Right lobe of liver (tissue), 6 donors: ENCODE data around the gene HPN. TPM values are rescaled to one million over a fixed set of nuclear protein-coding genes. Genes with fewer than 3 reads are reported as not detected.

Experiments
- ATAC-seq, 4 donors: fragments of 200-7000 bp; cut with Tn5 transposase; one replicate each; pipeline ENCODE4 v1.9.1; 2020; ENCODE audit warnings: mild to moderate bottlenecking in 4 of 4, moderate library complexity in 4 of 4
- DNase-seq, 3 donors: peaks; one replicate each; pipeline ENCODE4 v3.0.0-alpha.2; 2020
- H3K27ac ChIP-seq, 3 donors: fragments of 200-600 bp; one replicate each; pipeline ENCODE4 v1.8.0; 2022
- H3K27me3 ChIP-seq, 2 donors: fragments of 200-600 bp; one replicate each; pipeline ENCODE4 v1.8.0; 2022
- H3K36me3 ChIP-seq, 4 donors: fragments of 200-600 bp; sonication (generic) in 1 of 4; one replicate each; pipeline versions ENCODE4 v1.5.1 to v1.8.0; 2017 to 2022; ENCODE audit warnings: control low read depth in 1 of 4
- H3K4me1 ChIP-seq, 4 donors: fragments of 200-600 bp; sonication (generic) in 1 of 4; one replicate each; pipeline versions ENCODE4 v1.5.1 to v1.8.0; 2017 to 2022; ENCODE audit warnings: control low read depth in 1 of 4
- H3K4me3 ChIP-seq, 3 donors: fragments of 200-600 bp; one replicate each; pipeline ENCODE4 v1.8.0; 2022
- H3K9me3 ChIP-seq, 4 donors: fragments of 200-600 bp; sonication (generic) in 1 of 4; one replicate each; pipeline versions ENCODE4 v1.5.1 to v1.8.0; 2017 to 2022; ENCODE audit warnings: control low read depth in 1 of 4
- CTCF ChIP-seq, 4 donors: fragments of 200-600 bp in 3 of 4; fragments of 450-650 bp in 1 of 4; IDR thresholded peaks; one replicate each; pipeline versions ENCODE4 v1.5.1 to v1.8.0; 2016 to 2022; ENCODE audit warnings: antibody characterized with exemption in 4 of 4, mild to moderate bottlenecking in 2 of 4
- POLR2A ChIP-seq: fragments of 450-650 bp; IDR thresholded peaks from one replicate; pipeline ENCODE4 v1.6.1; 2017; ENCODE audit warnings: antibody characterized with exemption, mild to moderate bottlenecking
- WGBS: methylation state at CpG from one replicate; pipeline ENCODE4 v1.1.6; 2018; ENCODE audit warnings: low coverage, low lambda C conversion rate; ENCODE audit not compliant: insufficient coverage; ENCODE audit errors: missing lambda C conversion rate; 5-methylcytosine and 5-hydroxymethylcytosine counted together
- intact Hi-C, 2 donors: fragments of 100-400 bp; cut with DNase I; formaldehyde crosslinking; loops; one replicate each; pipeline versions ENCODE4 v1.11.2 to v1.14.1; 2022
- total RNA-seq, 6 experiments: library from RNA; depleted of rRNA in 2 of 6; stranded (reverse); fragments of >200 nt in 2 of 6; fragmentation: NEBNext Ultra II Directional in 3 of 6; extraction: Animal tissue kit (Norgen Biotek cat#: 25700) in 3 of 6; gene quantifications; one replicate each; pipeline versions ENCODE4 v1.1.0 to v1.2.4, GENCODE V29; 2016 to 2023
- donor health status: DM: no; HTN: yes; CAD: no.
- donor health status: DM: no; HTN: no; CAD: no.
- donor health status: DM: no; HTN: no; CAD: no.
- donor health status: DM: no; HTN: yes; CAD: no.
- donor health status: DM: no; HTN: yes; CAD: no.

Gene HPN
- total RNA-seq, 6 experiments from 2014 or later = 285 to 486 (median 374) TPM

DNA sequence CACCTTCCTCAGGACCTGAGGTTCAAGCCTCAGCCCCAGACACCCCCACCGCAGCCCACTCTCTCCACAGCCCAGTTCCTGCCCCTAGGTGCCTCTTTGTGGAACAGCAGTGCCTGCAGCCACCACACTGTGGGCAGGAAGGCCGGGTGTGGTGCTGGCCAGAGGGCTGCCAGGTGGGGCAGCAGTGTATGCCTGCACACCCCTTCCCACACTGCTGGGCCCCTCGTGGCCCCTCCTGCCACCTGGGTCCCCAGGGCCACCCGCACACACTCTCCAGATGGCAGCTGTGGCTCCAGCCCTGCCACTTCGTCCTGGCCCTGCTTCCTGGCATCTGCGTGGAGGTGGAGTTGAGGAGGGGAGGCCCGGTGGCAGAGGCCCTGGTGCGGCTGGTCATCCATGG, 35.1 kb downstream of the HPN start:
- Histone ChIP-seq H3K9me3 (no peaks in the 10 kb centered on the region), H3K27me3 (no peaks in the 10 kb centered on the region), H3K4me3 (no peak overlapping the region), H3K4me1 (peaks cover 0 to 15% (median 5%) of the 10 kb centered on the region in 4 donors), H3K27ac (no peak overlapping the region), H3K36me3 (no peaks in the 10 kb centered on the region)
- no peak for ATAC-seq
- TF ChIP-seq CTCF (IDR thresholded peaks at IDR 0.05) (no peak), POLR2A (no peak)
- intact Hi-C loops = no loop called here
- no CpG with 5 or more reads among the region's 8 CpGs for WGBS
- no peak for DNase-seq

- H3K4me1 ChIP-seq = peaks cover 0 to 18% (median 5%) of the 10 kb centered on the region in 4 donors
- H3K9me3 ChIP-seq = no peaks in the 10 kb centered on the region
- no peak for TF ChIP-seq POLR2A
- no peak for TF ChIP-seq CTCF (IDR thresholded peaks at IDR 0.05)
- WGBS = 89% methylated on average over 12 of the region's 17 CpGs
- no peaks in the 10 kb centered on the region for H3K36me3 ChIP-seq
- DNase-seq = no peak
- H3K27me3 ChIP-seq = no peaks in the 10 kb centered on the region
- intact Hi-C loops = no loop called here
- no peak for ATAC-seq
- H3K27ac ChIP-seq = no peak overlapping the region
- H3K4me3 ChIP-seq = no peak overlapping the region
Observed at GRCh38 chr19:35077411-35078223, 36.1 kb downstream of the HPN start.

DNA sequence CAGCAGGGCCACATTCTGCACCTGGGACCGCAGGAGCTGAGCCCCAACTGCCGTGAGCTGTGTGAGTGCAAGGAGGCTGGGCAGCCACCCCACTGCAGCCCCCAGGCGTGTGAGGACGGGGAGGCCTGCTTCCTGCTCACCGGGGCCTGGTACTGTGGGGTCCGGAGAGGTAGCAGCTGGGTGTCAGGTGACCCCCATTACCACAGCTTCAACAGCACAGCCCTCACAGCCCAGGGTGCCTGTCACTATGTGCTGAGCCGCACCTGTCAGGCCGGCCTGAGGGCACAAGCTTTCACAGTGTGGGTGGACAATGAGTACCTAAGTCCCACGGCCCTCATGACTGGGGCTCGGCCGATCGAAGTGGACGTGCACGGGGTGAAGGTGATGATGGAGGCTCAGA, 38.3 kb downstream of the HPN start:
- no peak overlapping the region for H3K4me3 ChIP-seq
- WGBS = 93% methylated on average over 9 of the region's 14 CpGs
- H3K27ac ChIP-seq = no peak overlapping the region
- intact Hi-C loops = no loop called here
- no peaks in the 10 kb centered on the region for H3K36me3 ChIP-seq
- ATAC-seq (no peak), DNase-seq (no peak)
- TF ChIP-seq POLR2A (no peak), CTCF (IDR thresholded peaks at IDR 0.05) (no peak)
- no peaks in the 10 kb centered on the region for H3K9me3 ChIP-seq
- H3K4me1 ChIP-seq = peaks cover 0 to 18% (median 5%) of the 10 kb centered on the region in 4 donors
- H3K27me3 ChIP-seq = no peaks in the 10 kb centered on the region

DNA sequence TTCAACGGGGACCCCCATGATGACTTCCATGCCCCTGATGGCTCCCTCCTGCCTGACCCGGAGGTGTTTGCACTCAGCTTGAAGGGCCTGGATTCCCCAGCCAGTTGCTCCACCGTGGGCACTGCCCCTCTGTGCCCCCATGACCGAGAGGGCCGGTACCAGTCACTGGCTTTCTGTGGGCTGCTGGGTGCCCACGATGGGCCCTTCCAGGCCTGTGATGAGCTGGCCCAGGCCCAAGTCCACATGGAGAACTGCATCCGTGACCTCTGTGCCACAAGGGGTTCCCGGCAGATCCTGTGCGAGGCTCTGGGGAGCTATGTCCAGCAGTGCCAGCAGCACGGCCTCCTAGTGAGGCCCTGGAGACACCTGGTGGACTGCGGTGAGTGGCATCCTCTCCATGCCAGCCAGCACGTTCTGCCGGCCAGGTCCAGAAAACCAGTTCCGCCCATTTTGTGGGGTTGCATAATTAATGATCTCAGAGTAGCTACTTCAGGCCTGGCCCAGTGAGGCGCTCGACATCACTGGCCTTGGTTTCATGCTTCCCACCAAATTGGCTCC, 39.2 kb downstream of the HPN start:
- intact Hi-C loops = no loop called here
- Histone ChIP-seq H3K9me3 (no peaks in the 10 kb centered on the region), H3K27ac (peak overlapping the region in 2 of 3 donors; percentile 23 to 54), H3K27me3 (no peaks in the 10 kb centered on the region), H3K36me3 (no peaks in the 10 kb centered on the region), H3K4me3 (no peak overlapping the region), H3K4me1 (peaks cover 0 to 18% (median 5%) of the 10 kb centered on the region in 4 donors)
- 24% methylated on average over 6 of the region's 16 CpGs for WGBS
- DNase-seq = peak in 2 of 3 donors; percentile 61 to 75
- ATAC-seq = peak; percentile 75 to 82 (median 78)
- no peak for TF ChIP-seq POLR2A
- peak in 3 of 4 donors; percentile 17 to 46 (median 33) for TF ChIP-seq CTCF (IDR thresholded peaks at IDR 0.05)
